NCI-H510A (cell line): ENCODE results near the gene ERMP1.
"Not testable (repeated sequence)": the region's sequence is repeated elsewhere in the genome, so short reads cannot be mapped to it uniquely, and the experiment has no call there.

Experiments
- DNase-seq: peaks from one replicate; lab custom pipeline; 2025; lab: John Stamatoyannopoulos, UW

Gene ERMP1

DNA sequence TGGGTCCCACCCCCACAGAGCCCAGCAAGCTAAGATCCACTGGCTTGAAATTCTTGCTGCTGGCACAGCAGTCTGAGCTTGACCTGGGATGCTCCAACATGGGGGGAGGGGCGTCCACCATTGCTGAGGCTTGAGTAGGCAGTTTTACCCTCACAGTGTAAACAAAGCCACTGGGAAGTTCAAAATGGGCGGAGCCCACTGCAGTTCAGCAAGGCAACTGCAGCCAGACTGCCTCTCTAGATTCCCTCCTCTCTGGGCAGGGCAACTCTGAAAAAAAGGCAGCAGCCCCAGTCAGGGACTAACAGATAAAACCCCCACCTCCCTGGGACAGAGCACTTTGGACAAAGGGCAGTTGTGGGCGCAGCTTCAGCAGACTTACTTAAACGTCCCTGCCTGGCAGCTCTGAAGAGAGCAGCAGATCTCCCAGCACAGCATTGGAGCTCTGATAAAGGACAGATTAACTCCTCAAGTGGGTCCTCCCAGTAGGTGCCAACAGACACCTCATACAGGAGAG, 53.2 kb downstream of the ERMP1 start:
- DNase-seq: not testable (repeated sequence)

DNA sequence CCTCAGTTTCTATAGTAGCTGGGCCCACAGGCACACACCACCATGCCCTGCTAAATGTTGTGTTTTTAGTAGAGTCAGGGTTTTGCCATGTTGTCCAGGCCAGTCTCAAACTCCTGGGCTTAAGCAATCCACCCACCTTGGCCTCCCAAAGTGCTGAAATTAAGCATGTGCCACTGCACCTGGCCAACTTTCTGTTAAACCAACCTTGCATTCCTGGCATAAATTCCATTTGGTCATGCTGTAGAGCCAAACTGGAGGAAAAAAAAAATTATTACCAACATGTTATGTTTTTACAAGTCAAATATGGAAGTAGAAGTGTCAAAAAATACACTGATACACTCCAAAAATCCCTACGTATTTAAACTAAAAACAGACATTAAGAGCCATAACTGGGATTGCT, 54.1 kb downstream of the ERMP1 start:
- no peak for DNase-seq

DNA sequence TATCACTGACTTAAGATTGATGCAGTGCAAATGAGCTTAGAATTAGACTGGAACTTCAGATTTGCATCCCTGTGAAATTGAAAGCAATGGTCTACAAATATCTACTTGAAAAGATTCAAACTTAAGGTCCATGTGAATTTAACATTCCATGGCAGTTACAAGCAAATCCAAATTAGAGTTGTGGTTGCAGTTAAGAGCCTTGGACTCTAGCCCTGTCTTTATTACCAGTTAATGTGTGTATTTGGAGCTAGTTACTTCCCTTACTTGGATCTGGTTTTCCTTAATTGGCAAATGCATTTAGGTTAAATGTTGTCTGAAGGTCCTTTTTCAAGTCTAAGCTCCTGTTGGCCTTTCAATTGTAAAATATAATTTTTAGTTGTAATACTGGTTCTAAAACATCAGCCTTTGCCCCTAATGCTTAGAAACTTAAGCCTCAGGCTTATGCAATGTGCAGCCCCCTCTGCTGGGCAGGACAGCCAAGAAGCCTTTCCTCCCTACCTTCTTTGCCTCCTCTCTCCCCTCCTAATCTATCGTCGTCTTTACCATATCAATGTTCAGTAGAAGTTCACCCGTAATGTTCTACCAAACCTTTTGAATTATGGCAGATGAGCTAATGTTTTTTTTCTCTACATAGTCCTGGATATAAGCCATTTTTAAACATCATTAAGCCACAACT, 59.5 kb downstream of the ERMP1 start:
- DNase-seq: no peak

- no peak for DNase-seq
These were observed 64.7 kb downstream of the ERMP1 start for GRCh38 chr9:5767968-5768932.

GRCh38 chr9:5764130-5764868, 68.6 kb downstream of the ERMP1 start:
- no peak for DNase-seq

GRCh38 chr9:5762421-5762820, 70.5 kb downstream of the ERMP1 start:
- DNase-seq: no peak

DNA sequence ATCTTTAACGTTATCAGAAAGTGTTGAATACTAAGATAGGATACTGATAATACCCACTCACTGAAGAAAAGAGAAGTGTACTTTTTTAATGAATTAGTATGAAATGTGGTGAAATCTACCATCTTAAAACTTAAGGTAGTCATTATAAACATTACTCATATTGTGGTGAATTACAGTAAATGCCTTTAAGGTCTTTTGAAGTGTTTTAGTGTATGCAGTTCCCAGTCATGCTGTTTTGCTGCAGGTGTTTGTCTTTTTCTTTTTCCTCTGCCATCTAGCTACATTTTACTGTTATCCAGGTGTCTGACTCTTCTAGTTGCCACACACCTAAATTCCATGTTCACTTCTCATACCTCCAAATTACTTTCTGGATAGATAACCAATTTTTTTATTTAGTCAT, 72.6 kb downstream of the ERMP1 start:
- DNase-seq: no peak

DNA sequence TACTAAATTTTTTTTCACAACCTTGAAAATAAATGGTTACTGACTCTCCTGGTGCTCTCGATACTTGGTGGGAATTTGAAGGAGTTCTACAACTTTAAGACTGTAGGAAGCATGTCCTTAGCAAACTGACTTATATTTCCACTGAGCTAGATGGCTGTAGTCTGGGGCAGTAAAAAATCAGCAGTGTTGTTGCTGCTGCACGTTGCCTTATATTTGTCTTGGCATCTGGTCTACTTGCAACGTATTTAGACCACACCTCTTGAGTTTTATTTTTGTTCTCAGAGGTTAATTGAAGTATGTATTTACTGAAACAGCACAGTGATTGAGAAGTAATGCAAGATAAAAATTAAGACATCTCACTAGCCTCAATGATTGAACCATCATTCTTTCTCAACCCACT, 76.3 kb downstream of the ERMP1 start:
- no peak for DNase-seq

GRCh38 chr9:5750569-5750968, 82.3 kb downstream of the ERMP1 start:
- no peak for DNase-seq

DNA sequence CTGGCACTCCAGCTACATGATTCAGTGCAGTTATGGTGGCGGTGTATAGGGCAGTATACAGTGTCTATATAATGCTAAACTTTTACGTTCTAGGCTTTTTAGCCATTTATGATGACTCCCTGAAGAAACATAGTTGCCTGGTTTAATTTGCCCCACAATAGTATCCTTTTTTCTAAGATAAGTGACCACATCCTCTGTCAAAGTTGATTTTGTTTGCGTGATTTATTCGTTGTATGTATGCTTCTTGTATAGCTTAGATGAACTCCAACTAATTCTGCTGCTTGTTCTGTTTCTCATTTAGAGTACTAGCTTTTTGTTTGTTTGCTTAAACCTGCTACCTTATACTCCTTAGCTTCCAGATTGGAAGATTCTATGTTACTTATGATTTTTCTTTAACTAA, 83.6 kb downstream of the ERMP1 start:
- DNase-seq: no peak

DNA sequence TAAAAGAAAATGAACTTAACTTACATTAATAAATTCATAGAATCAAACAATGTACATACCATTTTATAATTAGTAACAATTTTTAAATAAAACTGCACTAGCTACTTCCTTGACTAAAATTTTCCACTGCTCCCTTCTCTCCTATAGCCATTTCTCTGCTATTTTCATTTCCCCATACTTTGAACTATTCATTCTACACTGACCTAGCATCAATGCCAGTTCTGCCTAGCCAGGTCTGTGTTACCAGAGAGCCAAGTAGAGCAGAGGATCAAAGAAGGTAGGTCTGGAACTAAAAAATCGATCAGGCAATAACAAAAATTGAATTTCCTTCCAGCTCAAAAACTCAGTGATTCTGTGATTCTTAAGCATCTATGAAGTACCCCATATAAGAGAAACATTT, 84.5 kb downstream of the ERMP1 start:
- no peak for DNase-seq

- DNase-seq: no peak
These were observed 89.8 kb downstream of the ERMP1 start for GRCh38 chr9:5743109-5743508.

DNA sequence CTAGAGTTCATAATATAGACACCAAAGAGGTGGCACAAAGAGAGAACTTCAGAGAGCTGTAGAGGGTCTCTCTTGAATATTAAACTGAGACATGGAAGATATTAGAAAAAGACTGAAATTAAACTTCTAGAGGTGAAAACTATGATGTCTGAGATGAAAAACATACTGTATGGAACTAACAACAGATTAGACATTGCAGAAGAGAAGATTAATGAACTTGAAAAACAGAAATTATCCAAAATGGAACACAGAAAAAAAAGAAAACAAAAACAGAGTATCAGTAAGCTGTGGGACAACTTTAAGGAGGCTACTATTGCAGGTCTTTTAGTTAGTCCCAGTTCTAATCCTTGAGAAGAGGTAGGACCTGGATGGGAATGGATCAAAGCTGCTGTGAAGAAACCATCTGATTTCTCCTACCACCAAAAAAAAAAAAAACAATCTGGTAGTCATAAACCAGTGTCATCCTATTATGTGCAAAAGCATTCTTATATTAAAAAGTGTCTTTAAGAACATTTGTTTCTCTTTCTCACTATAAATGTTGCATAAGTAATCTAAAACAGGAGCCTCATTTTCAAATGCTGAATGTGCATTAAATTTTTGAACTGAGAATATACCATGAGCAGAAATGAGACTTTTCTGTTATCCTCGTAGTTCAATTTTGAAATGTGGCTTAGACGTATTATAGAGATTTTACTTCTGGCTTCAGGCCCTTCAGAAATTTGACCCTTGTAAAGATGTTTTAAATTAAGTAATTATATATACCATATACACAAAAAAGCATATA, 96.2 kb downstream of the ERMP1 start:
- DNase-seq: no peak

- DNase-seq: no peak
These were observed 97.8 kb downstream of the ERMP1 start for GRCh38 chr9:5735072-5735471.
